Stromal cell of bone marrow (primary cell): ENCODE data around the gene CHCHD6.

Source experiments
- DNase-seq: peaks from one replicate; pipeline ENCODE4 v3.0.0-alpha.2; 2012; ENCODE audit warnings: low read depth

The CHCHD6 gene

DNA sequence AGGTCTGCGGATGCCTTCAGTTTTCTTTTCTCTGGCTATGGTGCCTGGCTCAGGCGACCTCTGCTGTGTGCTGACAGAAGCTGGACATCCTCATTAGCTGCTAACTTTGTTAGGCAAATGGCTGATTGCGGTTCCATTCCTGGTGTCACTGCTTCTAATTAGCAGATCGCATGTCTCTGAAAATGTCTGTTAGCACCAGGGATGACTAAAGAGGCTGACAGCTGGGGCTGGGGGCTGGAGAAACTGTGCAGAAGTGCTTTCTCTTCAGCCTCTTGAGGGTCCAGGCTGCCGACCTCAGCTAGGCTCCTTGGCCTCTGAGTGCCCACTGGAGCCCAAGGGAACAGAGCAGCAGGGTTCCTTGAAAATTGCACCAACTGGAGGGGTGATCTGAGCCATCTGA lies 39.3 kb downstream of the CHCHD6 start:
- DNase-seq = no peak

DNA sequence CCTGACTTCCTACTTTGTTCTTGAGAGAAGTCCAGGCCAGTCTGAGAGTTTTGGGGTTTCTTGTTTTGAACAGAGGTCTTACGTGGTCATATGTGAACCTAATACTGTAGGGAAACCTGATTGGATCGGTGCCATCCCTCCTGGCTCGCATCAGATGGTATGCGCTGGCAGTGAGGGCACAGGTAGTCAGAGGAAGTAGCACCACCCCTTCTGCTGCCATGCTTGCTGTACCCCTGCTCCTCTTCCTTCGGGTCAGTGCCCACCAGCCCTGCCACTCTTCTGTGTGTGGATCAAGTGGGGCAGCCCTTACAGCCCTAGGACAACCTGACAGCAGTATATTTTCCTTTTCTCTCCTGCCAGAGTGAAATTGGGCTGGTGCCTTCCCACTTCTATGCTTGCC lies 39.7 kb downstream of the CHCHD6 start:
- DNase-seq = no peak

DNA sequence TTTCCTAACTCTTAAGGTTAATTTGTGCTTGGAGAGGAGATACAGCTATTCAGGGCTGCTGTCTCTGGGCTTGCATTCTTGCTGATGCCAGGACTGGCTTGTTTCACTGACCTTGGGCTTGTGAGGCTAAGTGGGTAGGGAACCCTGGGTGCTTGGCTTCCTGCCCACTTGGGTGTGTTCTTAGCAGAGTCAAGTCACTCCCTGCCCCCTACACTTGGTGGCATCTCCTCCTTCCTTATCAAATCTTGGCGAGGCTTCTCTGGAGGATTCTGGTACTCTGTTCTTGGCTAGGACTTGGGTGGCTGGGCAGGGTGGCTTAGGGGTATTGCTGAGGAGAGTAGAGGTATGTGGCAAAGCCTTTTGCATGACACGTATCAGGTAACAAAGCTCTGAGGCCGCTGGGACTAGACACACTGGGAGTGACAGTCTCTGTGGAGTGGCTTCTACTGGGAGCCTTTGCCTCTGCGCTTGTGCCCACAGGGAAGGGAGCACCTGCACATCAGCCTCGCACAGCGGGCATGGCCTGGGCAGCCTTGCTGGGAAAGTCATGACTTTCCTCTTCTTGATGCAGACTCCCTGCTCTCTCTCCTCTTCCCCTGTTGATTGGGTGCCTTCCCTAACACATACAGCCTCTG lies 41.8 kb downstream of the CHCHD6 start:
- no peak for DNase-seq

DNA sequence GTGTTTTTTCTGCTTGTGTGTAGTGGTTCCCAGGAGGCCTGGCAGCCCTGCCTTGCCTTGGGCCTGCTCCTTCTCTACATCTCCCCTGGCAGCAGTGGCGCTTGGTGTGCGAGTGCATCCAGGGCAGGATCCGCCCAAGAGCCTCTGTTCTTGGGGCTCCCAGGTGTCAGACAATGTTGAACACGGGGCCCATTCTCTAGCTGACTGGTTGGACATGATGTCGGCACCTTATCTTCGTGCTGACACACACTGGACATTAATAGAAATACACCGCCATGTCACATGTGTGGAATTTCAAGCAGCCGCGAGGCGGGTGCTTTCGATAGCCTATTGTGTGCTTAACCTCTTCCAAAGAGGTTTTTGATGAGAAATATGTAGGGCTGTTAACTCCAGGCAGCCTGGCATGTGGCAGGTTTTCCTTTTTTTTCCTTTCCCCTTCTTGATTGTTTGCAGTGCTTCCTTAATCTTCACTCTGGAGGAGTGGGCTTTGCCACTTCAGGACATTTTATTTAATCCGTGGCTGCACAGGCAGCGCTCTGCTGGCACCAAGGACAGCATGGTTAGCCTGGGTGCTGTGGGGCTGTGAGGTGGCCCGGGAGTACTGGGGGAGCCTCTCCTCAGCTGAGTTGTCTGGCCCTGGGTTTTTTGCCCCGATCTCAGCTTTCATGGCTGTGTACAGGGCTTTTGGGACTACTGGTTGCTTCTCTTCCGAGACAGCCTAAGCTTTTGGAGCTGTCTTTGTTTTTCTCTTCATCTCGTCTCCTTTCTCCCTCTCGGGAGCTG lies 42.5 kb downstream of the CHCHD6 start:
- peak; percentile 12 for DNase-seq

DNA sequence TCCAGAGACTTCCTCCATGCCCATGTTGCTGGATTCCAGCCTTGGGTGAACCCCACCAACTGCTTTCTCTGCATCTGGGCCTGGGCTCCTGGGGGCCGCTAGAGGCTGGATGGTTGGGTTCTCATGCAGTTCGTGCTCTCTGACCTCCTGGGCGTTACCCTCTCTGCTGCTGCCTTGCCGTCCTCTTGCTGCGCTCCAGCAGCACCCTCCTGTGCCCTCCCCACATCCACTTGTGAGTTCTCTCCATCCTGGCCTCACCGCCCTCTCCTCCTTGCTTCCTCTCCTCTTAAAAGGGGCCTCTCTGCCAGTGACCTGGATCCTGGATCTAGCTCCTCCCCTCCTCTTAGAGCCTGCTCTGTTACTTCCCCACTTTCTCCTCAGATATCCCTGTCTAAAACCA lies 43.7 kb downstream of the CHCHD6 start:
- DNase-seq = no peak

DNA sequence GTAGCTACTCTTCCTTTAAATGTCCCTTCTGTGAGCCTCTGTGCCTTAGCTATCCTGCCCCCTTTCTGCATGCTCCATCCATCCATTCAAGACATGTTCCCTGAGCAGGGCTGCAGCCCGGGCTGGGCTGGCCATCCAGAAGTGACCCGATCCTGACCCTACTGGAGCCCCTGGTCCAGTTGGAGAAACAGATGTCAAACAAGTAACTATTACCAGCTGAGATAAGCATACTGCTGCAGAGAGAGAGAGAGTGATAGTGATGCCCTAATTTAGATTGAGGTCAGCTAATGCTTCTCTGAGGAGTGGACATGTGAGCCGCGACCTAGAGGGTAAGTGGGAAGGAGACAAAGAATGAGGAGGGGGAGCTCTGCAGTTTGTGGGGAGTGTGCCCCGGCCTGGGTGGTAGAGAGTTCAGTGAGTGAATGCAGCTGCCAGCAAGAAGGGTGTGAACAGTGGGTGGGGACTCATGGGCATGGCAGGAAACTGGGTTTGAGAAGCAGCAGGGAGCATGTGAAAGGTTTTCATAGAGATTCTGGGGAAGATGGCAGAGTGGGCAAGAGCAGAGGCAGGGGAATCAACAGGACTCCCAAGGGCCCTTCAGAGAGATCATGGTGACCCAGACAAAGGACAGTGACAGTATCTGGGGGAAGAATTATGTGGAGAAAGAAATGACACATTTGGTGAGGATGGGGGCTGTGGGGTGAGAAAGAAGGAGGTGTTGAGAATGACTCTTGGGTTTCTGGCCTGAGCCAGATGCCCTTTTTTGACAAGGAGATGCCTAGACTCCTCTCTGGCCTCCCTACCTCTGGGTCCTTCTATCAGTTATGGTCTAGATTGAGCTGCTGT lies 44.9 kb downstream of the CHCHD6 start:
- no peak for DNase-seq

DNA sequence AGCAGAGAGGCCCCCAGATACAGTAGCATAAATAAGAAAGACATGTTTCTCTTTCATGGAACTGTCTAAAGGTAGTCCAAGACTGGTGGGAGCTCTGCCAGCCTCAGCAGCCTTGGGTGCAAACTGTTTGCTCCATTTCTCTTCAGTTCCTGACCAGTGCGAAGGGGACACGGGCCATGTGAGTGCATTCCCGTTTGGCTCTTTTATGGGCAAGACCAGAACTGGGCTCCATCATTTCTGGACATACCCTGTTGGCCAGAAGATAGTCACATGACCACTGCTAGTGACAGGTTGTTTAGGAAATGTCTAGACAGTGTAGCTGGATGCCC lies 45.5 kb downstream of the CHCHD6 start:
- DNase-seq = no peak

DNA sequence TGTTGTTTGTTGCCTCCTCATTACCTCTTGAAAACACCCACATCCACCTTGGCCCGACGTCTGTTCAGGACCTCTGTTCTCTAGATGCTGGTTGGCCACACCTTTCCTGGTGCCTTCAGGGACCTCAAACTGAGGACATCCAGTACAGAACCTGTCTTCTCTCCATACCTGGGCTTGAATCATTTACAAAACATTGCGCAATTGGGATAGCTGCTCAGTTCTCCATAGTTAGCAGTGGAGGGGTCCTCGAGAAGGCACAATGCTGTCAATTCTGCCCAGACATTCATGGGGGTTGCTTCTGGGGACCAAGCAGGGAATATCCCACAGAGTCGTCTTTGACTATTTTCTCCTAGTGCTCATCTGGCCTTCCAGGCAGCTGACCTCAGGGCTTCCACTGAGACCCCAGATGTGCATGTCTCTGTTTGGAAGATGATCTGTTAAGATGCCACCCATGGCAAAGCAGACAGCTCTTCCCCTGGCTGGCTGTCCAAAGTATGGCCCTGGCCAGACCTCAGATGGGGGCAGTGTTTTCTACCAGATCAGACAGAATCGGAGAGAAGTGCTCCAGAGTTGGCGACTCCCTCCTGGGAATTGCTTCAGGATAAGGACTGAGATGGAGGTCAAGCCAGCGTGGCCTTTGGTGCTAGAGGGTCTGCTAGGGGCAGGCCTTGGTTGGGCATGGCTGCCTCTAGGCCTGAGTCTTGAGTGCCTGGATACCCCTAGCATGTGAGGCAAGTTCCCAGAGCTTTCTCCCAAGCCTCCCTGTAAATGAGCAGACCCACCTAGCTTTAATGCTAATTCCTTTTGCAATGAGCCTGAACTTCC lies 46.1 kb downstream of the CHCHD6 start:
- no peak for DNase-seq

DNA sequence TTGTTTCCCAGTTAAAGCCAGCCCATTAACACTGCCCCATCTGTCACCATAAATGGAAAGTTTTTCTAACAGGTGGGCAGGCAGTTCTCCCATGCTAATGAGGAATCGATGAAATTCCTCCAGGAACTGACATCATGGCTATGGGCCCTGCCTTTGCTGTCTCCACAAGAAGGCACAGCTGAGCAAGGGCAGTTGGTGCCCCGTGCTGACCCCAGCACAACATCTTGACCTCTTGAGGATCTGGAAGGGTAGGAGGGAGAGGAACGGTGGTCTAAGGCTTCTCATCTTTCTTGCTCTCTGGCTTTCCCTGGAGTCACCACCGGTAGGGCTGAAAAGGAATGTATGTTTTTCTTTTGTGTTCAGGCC lies 46.7 kb downstream of the CHCHD6 start:
- no peak for DNase-seq

DNA sequence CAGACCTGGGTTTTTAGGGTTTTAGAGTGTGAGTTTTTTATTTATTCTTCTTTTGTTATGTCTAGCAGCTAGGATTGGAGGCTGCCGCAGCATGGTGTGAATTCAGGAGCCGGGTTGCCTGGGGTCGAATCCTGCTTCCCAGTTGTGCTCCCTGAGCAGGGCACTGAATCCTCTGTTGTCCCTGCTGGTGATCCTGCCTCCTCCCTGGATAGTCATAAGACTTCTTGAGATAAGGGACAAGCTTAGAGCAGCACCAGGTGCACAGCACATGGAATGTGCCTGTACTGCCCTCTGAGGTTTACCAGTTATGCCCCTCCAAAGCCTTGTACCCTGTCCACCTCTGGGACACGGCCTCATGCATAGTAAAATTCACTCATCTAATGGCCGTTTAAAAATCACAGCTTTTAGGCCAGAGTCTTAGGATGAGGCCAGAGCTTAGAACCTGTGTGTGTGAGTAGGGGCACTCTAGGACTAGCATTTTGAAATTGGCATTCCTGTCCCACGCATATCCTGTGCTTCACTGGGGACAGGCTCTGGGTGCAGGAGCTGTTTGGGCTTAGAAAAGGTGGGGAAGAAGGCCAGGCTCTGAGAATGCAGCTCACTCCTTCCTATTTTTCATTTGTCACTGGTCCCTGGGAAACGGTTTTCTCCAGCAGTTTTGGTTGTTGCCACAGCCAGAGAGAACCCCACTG lies 47.7 kb downstream of the CHCHD6 start:
- DNase-seq = no peak

DNA sequence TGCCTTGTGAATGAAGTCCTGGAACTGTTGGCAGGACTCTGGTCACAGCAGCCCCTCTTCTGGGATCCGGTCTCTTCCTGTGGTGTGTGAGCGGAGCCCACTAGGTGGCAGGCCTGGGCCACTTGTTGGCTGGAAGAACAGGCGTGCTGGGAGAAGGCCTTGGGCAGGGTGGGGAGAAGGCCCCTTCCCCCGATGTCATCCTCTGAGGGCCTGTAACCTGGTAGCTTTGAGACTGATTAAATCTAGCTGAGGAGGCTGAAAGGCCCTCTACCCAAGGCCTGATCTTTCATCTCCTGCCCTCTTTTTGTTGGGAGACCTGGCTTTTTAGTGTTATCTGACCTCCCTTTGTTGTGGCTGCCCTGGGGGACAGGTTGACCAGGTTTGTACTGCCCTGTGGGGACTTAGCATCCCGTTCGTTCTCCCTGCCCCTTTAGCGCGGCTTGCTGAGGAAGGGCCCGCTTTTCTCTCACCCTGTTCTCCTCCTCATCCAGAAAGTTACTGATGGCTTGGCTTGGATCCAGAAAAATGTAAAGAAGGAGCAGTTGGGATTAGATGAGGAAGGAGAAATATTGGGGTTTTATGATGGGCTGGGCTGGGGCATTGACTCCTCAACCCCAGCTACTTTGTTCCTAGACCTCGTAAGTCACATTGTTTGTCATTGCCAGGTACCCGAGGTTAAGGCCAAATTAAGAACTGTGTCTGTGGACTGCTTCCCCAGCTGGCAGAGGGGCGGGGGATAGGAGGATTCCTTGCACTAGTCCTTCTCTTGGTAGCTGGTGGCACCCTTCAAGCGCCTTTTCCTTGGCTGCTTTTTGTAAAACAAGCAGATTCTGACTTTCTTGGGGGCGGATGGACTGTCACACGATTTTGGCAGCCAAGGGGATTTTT lies 48.5 kb downstream of the CHCHD6 start:
- peak; percentile 54 for DNase-seq

DNA sequence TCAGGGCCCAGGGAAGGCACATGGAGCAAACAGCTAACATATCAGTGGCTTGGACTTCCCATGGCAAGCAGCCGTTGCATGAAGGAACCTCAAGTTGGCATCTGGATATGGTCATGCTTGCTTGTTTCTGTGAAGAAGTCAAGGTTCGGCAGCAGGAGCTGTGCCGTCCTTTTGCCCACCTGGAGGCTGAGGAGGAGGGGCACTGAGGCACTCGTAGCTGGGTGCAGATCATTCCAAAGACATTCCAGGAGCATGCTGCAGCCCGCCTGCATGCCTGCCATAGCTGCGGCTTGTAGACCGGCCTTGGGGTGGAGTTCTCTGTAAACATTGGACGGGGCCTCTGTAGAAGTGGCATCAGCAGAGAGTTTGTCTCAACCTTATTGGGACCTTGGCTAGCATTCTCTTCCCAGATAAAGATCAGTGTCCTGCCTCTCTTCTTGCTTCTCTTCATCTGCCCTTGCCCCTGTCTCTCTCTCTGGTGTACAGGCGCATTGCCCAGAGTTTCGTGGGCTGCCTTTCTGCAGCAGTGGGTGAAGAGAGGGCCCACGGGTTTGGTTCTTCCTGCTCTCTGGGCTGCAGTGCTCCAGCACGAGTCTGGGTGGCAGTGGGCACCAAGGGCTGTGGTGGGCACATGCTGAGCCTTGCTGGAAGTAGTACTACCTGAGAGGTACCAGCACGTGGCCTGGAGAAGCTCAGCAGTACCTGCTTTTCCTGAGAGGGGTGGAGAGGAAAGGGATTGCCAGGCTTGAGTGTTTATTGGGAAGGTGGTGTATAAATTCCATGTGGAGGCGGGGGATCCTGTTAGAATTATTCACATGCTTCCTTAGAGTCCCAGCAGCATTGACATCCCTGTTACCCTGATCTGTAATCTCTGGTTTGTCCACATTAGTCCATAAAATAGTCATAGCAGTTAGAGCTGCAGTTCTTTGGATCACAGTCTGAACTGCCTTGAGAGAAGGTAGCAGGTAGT lies 49.4 kb downstream of the CHCHD6 start:
- no peak for DNase-seq

DNA sequence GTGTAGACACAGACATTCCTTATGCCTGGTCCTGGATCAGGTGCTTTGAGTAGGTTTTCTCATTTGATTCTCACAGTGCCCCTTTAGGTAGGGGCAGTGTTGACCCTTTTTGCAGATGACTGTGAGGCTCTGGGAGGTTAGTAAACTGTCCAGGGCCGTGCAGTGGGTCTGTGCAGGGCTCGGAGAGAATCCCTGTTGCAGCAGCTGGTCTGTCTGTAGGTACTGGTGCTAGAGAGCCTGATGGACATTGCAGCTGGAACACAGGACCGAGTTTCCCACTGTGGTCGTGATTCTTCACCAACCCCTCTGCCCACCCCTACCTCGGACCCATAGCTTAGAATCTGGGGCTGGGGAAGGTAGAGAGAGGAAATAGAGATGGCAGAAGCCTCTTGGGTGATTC lies 51.8 kb downstream of the CHCHD6 start:
- DNase-seq = no peak

DNA sequence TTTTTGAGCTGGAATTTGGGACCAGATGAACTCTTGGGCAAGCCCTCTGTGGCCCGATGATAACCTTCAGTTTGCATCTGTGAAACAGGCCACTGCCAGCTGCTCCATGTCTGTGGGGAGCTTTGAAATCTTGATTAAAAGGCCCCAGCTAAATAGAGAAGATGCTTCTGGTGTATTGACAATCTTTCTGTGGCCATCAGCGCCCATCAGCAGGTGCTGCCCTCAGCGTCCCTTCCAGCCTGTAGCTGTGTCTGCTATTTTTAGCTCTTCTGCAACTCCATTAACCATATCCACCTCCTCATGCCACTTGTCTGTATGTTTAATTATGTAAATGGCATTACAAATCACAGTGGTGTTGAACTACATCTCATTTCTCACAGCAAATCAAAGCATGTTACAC lies 54.0 kb downstream of the CHCHD6 start:
- no peak for DNase-seq

DNA sequence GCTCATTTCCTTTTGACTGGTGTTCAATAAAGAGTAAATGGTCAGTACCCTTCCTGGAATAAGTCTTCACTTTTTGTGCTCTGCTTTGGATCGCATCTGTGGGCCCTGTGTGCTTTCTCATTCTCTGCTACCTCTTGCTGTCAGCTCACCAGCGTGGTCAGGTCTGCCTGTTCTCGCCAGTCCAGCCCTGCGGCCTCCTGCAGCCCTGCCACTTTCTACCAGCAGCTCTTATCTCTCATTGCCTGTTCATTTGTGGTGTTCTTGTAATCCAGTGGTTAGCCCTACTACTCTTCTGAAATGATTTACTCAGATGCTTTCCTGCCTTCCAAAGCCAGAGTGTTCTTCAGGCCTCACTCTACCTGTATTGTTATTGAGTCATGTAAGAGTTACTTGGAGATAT lies 54.8 kb downstream of the CHCHD6 start:
- no peak for DNase-seq

DNA sequence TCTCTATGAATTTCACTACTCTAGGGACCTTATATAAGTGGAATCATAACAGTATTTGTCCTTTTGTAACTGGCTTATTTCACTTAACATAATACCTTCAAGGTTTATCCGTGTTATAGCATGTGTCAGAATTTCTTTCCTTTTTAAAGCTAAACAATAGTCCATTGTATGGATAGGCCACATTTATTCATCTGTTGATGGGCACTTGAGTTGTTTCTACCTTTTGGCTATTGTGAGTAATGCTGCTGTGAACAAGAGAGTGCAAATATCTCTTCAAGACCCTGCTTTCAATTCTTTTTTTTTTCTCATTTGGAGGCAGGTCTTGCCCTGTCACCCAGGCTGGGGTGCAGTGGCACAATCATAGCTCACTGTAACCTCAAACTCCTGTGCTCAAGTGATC lies 56.5 kb downstream of the CHCHD6 start:
- no peak for DNase-seq

DNA sequence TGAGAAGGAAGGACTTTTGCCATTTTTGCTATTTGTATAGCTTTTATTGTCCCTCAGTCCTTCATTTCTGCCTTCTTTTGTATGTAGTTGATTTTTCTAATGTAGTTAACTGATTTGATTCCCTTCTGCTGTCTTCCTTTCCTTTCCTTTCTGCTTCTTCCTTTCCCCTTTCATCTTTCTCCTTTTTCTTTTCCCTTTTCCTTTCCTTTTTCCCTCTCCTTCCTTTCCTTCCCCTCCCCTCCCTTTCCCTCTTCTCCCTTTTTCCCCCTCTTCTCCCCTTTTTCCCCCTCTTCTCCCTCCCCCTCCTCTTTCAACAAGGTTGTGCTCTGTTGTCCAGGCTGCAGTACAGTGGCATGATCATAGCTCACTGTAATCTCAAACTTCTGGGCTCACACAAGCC lies 59.0 kb downstream of the CHCHD6 start:
- no peak for DNase-seq

DNA sequence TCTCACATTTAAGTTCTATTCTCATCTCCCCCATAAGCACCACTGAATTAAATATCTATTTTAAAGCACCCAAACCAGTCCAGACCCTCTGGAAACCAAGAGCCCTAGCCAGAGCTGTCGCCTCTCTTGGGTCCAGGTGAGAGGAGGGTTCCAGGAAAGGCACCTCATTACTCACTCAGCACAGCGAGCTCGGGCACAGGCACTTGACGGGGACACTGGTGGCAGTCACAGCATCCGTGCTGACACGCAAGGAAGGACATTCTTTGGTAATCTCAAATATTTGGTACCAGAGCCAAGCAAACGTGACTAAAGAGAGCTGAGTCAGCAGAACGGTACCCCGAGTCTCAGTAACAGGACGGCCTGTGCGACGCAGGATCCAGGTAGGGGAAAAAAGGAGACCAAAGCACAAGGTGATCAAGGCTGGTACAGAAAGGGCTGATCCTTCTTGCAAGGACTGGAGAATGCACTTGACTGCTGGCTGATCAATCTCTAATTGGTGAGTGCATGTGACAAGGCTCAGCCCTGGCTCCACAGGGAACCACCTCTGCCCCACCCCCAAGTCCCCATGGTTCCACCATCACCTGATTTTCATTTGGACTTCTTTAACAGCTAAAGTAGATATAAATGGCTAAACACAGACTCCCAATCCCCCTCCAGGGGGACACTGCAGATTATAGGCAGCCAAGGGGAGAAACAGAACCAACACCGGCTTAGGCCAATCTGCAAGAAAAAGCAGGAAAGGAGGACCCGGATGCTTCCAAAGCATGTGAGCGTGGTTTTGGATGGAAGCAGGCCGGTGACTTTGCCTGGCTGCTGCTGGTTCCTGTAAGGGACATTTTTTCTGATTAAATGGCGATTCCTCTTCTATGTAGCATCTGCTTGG lies 61.4 kb downstream of the CHCHD6 start:
- no peak for DNase-seq

DNA sequence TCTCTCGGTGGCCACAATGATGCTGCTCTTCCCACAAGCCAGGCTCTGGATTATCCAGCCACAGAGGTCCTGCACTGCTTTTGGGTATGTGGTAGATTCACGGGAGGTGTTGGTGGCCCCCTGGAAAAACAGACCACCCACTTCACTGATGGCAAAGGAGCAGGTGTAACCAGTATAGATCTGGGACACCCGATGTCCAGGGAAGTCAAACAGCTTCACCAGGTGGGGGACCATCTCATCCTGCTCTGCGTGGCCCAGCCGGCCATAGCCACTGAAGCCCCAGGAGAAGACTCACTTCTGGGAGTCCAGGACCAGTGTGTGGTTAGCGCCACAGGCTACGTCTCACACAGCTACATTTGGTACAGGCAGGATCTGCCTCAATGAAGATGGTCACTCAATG lies 62.6 kb downstream of the CHCHD6 start:
- DNase-seq = no peak
